ENCODE data around the gene FURIN. TPM values are rescaled to one million over a fixed set of nuclear protein-coding genes. Genes with fewer than 3 reads are reported as not detected.
"Not testable (repeated sequence)": the region's sequence is repeated elsewhere in the genome, so short reads cannot be mapped to it uniquely, and the experiment has no call there.

FURIN gene
- polyA plus RNA-seq, 2 donors = 21.0 to 22.3 TPM

DNA sequence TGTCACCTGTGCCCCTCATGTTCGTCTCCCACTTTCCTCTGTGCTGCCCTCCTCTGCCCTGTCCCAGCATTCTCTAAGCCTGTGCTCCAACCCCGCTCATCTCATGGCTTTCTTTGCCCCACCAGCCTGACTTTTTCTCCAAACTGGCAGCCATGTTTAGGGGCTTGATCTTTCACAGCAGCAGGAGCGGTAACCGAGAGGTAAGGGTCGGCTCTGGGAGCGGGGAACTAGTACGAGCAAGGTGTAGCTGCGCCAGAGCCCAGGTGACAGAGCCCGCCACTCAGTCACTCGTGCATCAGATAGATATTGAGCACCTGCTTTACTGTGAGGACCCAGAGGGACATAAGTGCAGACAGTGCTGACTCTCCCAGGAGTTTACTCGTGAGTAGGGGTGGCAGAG lies 48.1 kb downstream of the FURIN start:
- H3K36me3 ChIP-seq (ENCODE audit: control insufficient read depth in 2 of 2, insufficient read depth in 2 of 2, low read length in 1 of 2) = peaks cover 31 to 75% of the 10 kb centered on the region in 2 donors

DNA sequence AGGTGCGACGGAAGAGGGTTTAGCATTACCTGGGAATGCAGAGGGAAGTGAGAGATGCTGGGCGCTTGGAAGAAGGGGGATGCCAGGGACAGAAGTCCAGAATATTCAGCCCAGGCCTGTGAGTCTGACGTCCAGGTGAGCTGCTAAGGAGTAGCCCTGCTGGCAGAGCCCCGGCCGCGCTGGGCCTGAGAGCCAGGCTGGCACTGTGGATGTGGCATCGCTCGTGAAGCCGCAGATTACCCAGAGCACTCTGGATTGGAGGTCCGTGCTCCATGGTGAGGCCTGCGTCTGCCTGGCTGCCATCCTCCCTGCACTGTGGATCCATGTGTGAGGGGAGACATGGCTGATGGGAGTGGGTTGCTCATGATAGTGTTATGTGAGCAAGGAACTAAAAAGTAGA lies 49.2 kb downstream of the FURIN start:
- Histone ChIP-seq H3K27ac (ENCODE audit: low read depth in 2 of 2, low read length in 1 of 2) (no peak overlapping the region), H3K4me1 (ENCODE audit: control insufficient read depth in 2 of 2, insufficient read depth in 2 of 2, low read length in 1 of 2) (peaks cover 0 to 3% of the 10 kb centered on the region in 2 donors), H3K4me3 (ENCODE audit: low read depth in 1 of 2, low read length in 2 of 2) (no peak overlapping the region), H3K36me3 (ENCODE audit: control insufficient read depth in 2 of 2, insufficient read depth in 2 of 2, low read length in 1 of 2) (peaks cover 24 to 65% of the 10 kb centered on the region in 2 donors), H3K9me3 (ENCODE audit: control insufficient read depth in 2 of 2, insufficient read depth in 1 of 2, low read depth in 1 of 2, low read length in 1 of 2) (no peaks in the 10 kb centered on the region), H3K27me3 (ENCODE audit: control insufficient read depth in 1 of 2, insufficient read depth in 2 of 2, low read length in 2 of 2) (no peaks in the 10 kb centered on the region)
- 93 to 94% methylated on average over 12 of the region's 12 CpGs for whole genome bisulfite sequencing, 2 donors

More for the DNA sequence above, 48.1 kb downstream of the FURIN start:
- Histone ChIP-seq H3K4me1 (ENCODE audit: control insufficient read depth in 2 of 2, insufficient read depth in 2 of 2, low read length in 1 of 2) (peaks cover 0 to 3% of the 10 kb centered on the region in 2 donors), H3K27me3 (ENCODE audit: control insufficient read depth in 1 of 2, insufficient read depth in 2 of 2, low read length in 2 of 2) (no peaks in the 10 kb centered on the region), H3K4me3 (ENCODE audit: low read depth in 1 of 2, low read length in 2 of 2) (no peak overlapping the region), H3K27ac (ENCODE audit: low read depth in 2 of 2, low read length in 1 of 2) (no peak overlapping the region), H3K9me3 (ENCODE audit: control insufficient read depth in 2 of 2, insufficient read depth in 1 of 2, low read depth in 1 of 2, low read length in 1 of 2) (no peaks in the 10 kb centered on the region)
- WGBS, 2 donors = 88 to 89% methylated on average over 11 of the region's 11 CpGs

DNA sequence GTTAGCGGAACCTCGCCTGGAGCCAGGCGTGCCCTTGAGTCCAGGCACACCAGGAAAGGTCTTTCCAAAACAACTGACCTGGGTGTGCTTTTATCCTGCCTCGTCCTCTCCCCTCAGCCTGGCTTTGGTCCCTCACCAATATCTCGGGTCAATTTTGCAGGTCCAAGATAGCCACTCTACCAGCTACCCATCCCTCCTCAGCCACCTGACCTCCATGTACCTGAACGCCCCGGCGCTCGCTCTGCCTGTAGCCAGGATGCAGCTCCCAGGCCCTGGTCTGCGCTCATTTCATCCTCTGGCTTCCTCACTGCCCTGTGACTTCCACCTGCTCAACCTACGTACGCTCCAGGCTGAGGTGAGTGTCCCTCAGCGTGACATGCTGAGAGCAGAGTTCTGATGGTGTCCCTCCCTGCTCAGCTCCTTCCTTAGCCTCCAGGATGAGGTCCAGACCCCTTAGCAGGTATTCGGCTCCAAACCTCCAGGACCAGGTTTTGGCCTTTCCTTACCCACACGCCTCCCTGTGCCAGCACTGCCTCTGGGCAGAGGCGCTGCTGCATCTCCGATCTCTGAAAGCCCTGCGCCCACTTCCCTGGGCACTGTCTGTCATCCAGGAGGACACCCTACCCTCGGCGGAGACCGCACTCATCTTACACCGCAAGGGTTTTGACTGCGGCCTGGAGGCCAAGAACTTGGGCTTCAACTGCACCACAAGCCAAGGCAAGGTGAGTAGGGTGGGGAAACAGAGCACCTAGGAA lies 49.8 kb downstream of the FURIN start:
- Histone ChIP-seq H3K27me3 (ENCODE audit: control insufficient read depth in 1 of 2, insufficient read depth in 2 of 2, low read length in 2 of 2) (no peaks in the 10 kb centered on the region), H3K4me1 (ENCODE audit: control insufficient read depth in 2 of 2, insufficient read depth in 2 of 2, low read length in 1 of 2) (peaks cover 0 to 3% of the 10 kb centered on the region in 2 donors), H3K9me3 (ENCODE audit: control insufficient read depth in 2 of 2, insufficient read depth in 1 of 2, low read depth in 1 of 2, low read length in 1 of 2) (no peaks in the 10 kb centered on the region), H3K27ac (ENCODE audit: low read depth in 2 of 2, low read length in 1 of 2) (no peak overlapping the region), H3K4me3 (ENCODE audit: low read depth in 1 of 2, low read length in 2 of 2) (no peak overlapping the region), H3K36me3 (ENCODE audit: control insufficient read depth in 2 of 2, insufficient read depth in 2 of 2, low read length in 1 of 2) (peaks cover 18 to 58% of the 10 kb centered on the region in 2 donors)
- WGBS, 2 donors = 94 to 95% methylated on average over 23 of the region's 23 CpGs

DNA sequence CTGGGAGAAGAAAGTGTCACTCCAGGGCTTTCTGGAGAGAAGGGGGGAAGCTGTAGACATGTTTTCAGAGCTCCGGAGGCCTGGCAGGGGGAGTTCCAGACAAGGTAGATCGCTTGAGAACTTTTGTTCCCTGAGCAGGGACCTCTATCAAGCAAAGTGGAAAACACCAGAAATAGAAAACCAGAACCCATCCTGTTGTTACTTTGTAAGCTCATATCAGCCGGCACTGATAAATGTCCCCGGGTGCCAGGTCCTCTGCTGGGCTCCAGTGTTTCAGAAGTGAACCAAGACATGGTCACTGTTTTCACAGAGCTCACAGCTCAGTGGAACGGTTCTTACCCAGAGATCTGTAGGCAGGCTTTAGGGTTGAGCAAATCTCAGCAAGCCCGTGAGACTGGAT lies 50.4 kb downstream of the FURIN start:
- H3K9me3 ChIP-seq (ENCODE audit: control insufficient read depth in 2 of 2, insufficient read depth in 1 of 2, low read depth in 1 of 2, low read length in 1 of 2) = no peaks in the 10 kb centered on the region
- H3K27me3 ChIP-seq (ENCODE audit: control insufficient read depth in 1 of 2, insufficient read depth in 2 of 2, low read length in 2 of 2) = no peaks in the 10 kb centered on the region
- H3K27ac ChIP-seq (ENCODE audit: low read depth in 2 of 2, low read length in 1 of 2) = no peak overlapping the region
- 93 to 97% methylated on average over 6 of the region's 6 CpGs for WGBS, 2 donors
- H3K4me3 ChIP-seq (ENCODE audit: low read depth in 1 of 2, low read length in 2 of 2) = no peak overlapping the region
- H3K36me3 ChIP-seq (ENCODE audit: control insufficient read depth in 2 of 2, insufficient read depth in 2 of 2, low read length in 1 of 2) = peaks cover 16 to 52% of the 10 kb centered on the region in 2 donors
- H3K4me1 ChIP-seq (ENCODE audit: control insufficient read depth in 2 of 2, insufficient read depth in 2 of 2, low read length in 1 of 2) = peaks cover 0 to 3% of the 10 kb centered on the region in 2 donors

DNA sequence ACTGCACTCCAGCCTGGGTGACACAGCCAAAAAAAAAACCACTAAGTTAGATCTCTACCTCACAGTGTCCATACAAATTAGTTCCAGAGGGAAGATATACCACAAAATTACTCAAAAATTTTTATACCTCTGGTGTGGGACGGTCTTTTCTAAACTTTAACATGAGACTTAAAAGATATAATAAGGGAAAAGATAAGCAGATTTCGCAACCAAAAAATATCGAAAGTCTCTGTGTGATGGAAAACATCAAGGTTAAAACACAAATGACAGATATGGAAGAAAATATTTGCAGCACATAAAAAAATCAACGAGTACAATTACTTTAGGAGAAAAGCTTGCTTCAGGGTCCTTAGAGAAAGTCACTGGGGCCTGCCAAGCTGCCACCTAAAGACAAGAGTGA lies 53.5 kb downstream of the FURIN start:
- H3K4me3 ChIP-seq (ENCODE audit: low read depth in 1 of 2, low read length in 2 of 2) = no peak overlapping the region
- peaks cover 0 to 3% of the 10 kb centered on the region in 2 donors for H3K4me1 ChIP-seq (ENCODE audit: control insufficient read depth in 2 of 2, insufficient read depth in 2 of 2, low read length in 1 of 2)
- WGBS, 2 donors = 79 to 94% methylated on average over 4 of the region's 4 CpGs
- H3K9me3 ChIP-seq (ENCODE audit: control insufficient read depth in 2 of 2, insufficient read depth in 1 of 2, low read depth in 1 of 2, low read length in 1 of 2) = no peaks in the 10 kb centered on the region
- no peak overlapping the region for H3K27ac ChIP-seq (ENCODE audit: low read depth in 2 of 2, low read length in 1 of 2)
- no peaks in the 10 kb centered on the region for H3K27me3 ChIP-seq (ENCODE audit: control insufficient read depth in 1 of 2, insufficient read depth in 2 of 2, low read length in 2 of 2)
- peaks cover 16 to 33% of the 10 kb centered on the region in 2 donors for H3K36me3 ChIP-seq (ENCODE audit: control insufficient read depth in 2 of 2, insufficient read depth in 2 of 2, low read length in 1 of 2)

DNA sequence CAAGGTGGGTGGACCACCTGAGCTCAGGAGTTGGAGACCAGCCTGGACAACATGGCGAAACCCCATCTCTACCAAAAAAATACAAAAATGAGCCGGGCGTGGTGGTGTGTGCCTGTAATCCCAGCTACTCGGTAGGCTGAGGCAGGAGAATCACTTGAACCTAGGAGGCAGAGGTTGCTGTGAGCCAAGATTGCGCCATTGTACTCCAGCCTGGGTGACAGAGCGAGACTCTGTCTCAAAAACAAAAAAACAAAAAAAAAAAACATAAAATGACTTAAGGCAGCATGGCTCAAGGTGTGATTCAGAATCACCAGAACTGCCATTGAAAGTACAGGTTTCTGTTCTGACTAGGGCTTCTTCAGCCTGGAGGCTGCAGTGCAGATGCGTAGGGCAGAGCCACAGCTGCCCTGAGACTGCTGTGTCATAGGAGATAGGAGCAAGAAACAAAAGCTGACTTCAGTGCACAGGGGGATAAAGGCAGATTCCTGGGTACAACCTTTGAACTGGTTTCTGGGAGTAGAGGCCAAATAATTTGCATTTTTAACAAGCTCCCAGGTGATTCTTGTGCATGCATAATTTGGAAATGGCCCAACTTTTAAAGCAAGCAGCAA lies 54.4 kb downstream of the FURIN start:
- H3K9me3 ChIP-seq (ENCODE audit: control insufficient read depth in 2 of 2, insufficient read depth in 1 of 2, low read depth in 1 of 2, low read length in 1 of 2); H3K4me1 ChIP-seq (ENCODE audit: control insufficient read depth in 2 of 2, insufficient read depth in 2 of 2, low read length in 1 of 2); H3K4me3 ChIP-seq (ENCODE audit: low read depth in 1 of 2, low read length in 2 of 2); H3K27me3 ChIP-seq (ENCODE audit: control insufficient read depth in 1 of 2, insufficient read depth in 2 of 2, low read length in 2 of 2); H3K27ac ChIP-seq (ENCODE audit: low read depth in 2 of 2, low read length in 1 of 2): not testable (repeated sequence)
- peaks cover 8 to 26% of the 10 kb centered on the region in 2 donors for H3K36me3 ChIP-seq (ENCODE audit: control insufficient read depth in 2 of 2, insufficient read depth in 2 of 2, low read length in 1 of 2)
- WGBS, 2 donors = 82 to 86% methylated on average over 7 of the region's 7 CpGs

DNA sequence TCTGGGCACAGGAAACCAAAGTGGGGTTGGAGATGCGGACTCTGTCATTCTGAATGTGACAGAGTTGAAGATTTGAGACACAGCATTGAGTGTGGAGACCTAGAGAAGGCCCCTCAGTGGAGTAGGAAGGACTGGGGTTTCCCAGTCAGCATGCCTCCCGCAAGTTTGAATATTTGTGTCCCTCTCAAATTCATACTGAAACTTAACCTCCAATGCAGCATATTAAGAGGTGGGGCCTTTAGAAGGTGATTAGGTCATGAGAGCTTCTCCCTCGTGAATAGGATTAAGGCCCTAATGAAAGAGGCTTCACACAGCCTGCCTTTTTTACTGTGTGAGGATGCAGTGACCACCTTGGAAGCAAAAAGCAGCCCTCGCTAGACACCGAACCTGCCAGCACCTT lies 56.0 kb downstream of the FURIN start:
- Histone ChIP-seq H3K4me3 (ENCODE audit: low read depth in 1 of 2, low read length in 2 of 2) (no peak overlapping the region), H3K27ac (ENCODE audit: low read depth in 2 of 2, low read length in 1 of 2) (no peak overlapping the region), H3K4me1 (ENCODE audit: control insufficient read depth in 2 of 2, insufficient read depth in 2 of 2, low read length in 1 of 2) (peaks cover 0 to 2% of the 10 kb centered on the region in 2 donors), H3K27me3 (ENCODE audit: control insufficient read depth in 1 of 2, insufficient read depth in 2 of 2, low read length in 2 of 2) (no peaks in the 10 kb centered on the region), H3K9me3 (ENCODE audit: control insufficient read depth in 2 of 2, insufficient read depth in 1 of 2, low read depth in 1 of 2, low read length in 1 of 2) (no peaks in the 10 kb centered on the region), H3K36me3 (ENCODE audit: control insufficient read depth in 2 of 2, insufficient read depth in 2 of 2, low read length in 1 of 2) (peaks cover 6 to 14% of the 10 kb centered on the region in 2 donors)
- WGBS, 2 donors = 79 to 81% methylated on average over 5 of the region's 5 CpGs

DNA sequence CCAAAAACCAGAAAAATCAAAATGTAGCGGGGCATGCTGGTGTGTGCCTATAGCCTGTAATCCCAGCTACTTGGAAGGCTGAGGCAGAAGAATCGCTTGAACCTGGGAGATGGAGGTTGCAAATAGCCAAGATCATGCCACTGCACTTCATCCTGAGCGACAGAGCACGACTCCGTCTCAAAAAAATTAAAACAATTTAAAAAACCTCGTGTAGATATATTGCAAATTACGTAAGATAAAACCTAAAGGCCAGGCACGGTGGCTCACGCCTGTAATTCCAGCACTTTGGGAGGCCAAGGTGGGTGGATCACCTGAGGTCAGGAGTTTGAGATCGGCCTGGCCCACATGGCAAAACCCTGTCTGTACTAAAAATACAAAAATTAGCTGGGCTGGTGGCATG lies 58.4 kb downstream of the FURIN start:
- H3K27ac ChIP-seq (ENCODE audit: low read depth in 2 of 2, low read length in 1 of 2) = not testable (repeated sequence)

DNA sequence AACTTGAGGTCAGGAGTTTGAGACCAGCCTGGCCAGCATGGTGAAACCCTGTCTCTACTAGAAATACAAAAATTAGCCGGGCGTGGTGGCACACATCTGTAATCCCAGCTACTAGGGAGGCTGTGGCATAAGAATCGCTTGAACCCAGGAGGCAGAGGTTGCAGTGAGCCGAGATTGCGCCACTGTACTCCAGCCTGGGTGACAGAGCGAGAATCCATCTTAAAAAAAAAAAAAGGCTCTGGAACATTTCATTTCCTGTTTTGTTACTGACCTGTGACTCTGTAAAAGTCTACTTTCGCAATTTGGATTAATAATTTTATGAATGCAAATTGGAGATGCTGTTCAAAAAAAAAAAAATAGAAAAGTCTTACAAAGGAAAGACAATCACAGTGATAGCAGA lies 59.7 kb downstream of the FURIN start:
- H3K9me3 ChIP-seq (ENCODE audit: control insufficient read depth in 2 of 2, insufficient read depth in 1 of 2, low read depth in 1 of 2, low read length in 1 of 2); H3K27me3 ChIP-seq (ENCODE audit: control insufficient read depth in 1 of 2, insufficient read depth in 2 of 2, low read length in 2 of 2); H3K4me1 ChIP-seq (ENCODE audit: control insufficient read depth in 2 of 2, insufficient read depth in 2 of 2, low read length in 1 of 2); H3K4me3 ChIP-seq (ENCODE audit: low read depth in 1 of 2, low read length in 2 of 2); H3K27ac ChIP-seq (ENCODE audit: low read depth in 2 of 2, low read length in 1 of 2); H3K36me3 ChIP-seq (ENCODE audit: control insufficient read depth in 2 of 2, insufficient read depth in 2 of 2, low read length in 1 of 2): not testable (repeated sequence)
- WGBS, 2 donors = 88 to 91% methylated on average over 7 of the region's 7 CpGs

More for the DNA sequence above, 58.4 kb downstream of the FURIN start:
- not testable (repeated sequence) for H3K36me3 ChIP-seq (ENCODE audit: control insufficient read depth in 2 of 2, insufficient read depth in 2 of 2, low read length in 1 of 2); H3K4me1 ChIP-seq (ENCODE audit: control insufficient read depth in 2 of 2, insufficient read depth in 2 of 2, low read length in 1 of 2); H3K4me3 ChIP-seq (ENCODE audit: low read depth in 1 of 2, low read length in 2 of 2); H3K9me3 ChIP-seq (ENCODE audit: control insufficient read depth in 2 of 2, insufficient read depth in 1 of 2, low read depth in 1 of 2, low read length in 1 of 2); H3K27me3 ChIP-seq (ENCODE audit: control insufficient read depth in 1 of 2, insufficient read depth in 2 of 2, low read length in 2 of 2)
- 92 to 95% methylated on average over 10 of the region's 10 CpGs for WGBS, 2 donors
